ENCODE data around the gene TECR. TPM values are rescaled to one million over a fixed set of nuclear protein-coding genes. Genes with fewer than 3 reads are reported as not detected.

TECR gene
- total RNA-seq, 4 donors from 2014 or later, result 75.5 to 126 (median 99.0) TPM

- Histone ChIP-seq H3K27me3 (no peaks in the 10 kb centered on the region), H3K4me3 (replicated peaks in 1 of 3) (no peak overlapping the region), H3K4me1 (peaks cover 2 to 9% of the 10 kb centered on the region in 2 donors), H3K9me3 (no peaks in the 10 kb centered on the region), H3K27ac (peak overlapping the region; percentile 5 to 23 (median 20)), H3K36me3 (peaks cover 7 to 15% of the 10 kb centered on the region in 2 donors)
- intact Hi-C loops (cut with DNase I), result no loop called here
- WGBS, 2 donors, result 63 to 68% methylated on average over 22 of the region's 22 CpGs
- no peak for TF ChIP-seq POLR2A (IDR thresholded peaks at IDR 0.05)
- TF ChIP-seq CTCF (IDR thresholded peaks at IDR 0.05), result no peak
- DNase-seq, result peak in 1 of 2 donors; percentile 12
These were observed 18.8 kb upstream of the TECR start for GRCh38 chr19:14510311-14511228.

- Histone ChIP-seq H3K9me3 (no peaks in the 10 kb centered on the region), H3K36me3 (peaks cover 13 to 21% of the 10 kb centered on the region in 2 donors), H3K27me3 (no peaks in the 10 kb centered on the region), H3K27ac (peak overlapping the region in 1 of 3 donors; percentile 5), H3K4me1 (peaks cover 8 to 15% of the 10 kb centered on the region in 2 donors), H3K4me3 (replicated peaks in 1 of 3) (no peak overlapping the region)
- WGBS, 2 donors, result 90 to 92% methylated on average over 4 of the region's 4 CpGs
- DNase-seq, result no peak
- TF ChIP-seq CTCF (IDR thresholded peaks at IDR 0.05) (no peak), POLR2A (IDR thresholded peaks at IDR 0.05) (no peak)
- intact Hi-C loops (cut with DNase I), result no loop called here
These were observed 18.2 kb upstream of the TECR start for GRCh38 chr19:14511229-14511593.

- intact Hi-C loops (cut with DNase I), result no loop called here
- no peak for DNase-seq
- TF ChIP-seq POLR2A (IDR thresholded peaks at IDR 0.05) (no peak), CTCF (IDR thresholded peaks at IDR 0.05) (no peak)
- H3K36me3 ChIP-seq, result peaks cover 17 to 23% of the 10 kb centered on the region in 2 donors
- H3K27me3 ChIP-seq, result no peaks in the 10 kb centered on the region
- H3K27ac ChIP-seq, result no peak overlapping the region
- 94 to 96% methylated on average over 14 of the region's 14 CpGs for WGBS, 2 donors
- H3K9me3 ChIP-seq, result no peaks in the 10 kb centered on the region
- H3K4me3 ChIP-seq (replicated peaks in 1 of 3), result no peak overlapping the region
- peaks cover 19 to 24% of the 10 kb centered on the region in 2 donors for H3K4me1 ChIP-seq
These were observed 16.9 kb upstream of the TECR start for GRCh38 chr19:14512406-14512961.

DNA sequence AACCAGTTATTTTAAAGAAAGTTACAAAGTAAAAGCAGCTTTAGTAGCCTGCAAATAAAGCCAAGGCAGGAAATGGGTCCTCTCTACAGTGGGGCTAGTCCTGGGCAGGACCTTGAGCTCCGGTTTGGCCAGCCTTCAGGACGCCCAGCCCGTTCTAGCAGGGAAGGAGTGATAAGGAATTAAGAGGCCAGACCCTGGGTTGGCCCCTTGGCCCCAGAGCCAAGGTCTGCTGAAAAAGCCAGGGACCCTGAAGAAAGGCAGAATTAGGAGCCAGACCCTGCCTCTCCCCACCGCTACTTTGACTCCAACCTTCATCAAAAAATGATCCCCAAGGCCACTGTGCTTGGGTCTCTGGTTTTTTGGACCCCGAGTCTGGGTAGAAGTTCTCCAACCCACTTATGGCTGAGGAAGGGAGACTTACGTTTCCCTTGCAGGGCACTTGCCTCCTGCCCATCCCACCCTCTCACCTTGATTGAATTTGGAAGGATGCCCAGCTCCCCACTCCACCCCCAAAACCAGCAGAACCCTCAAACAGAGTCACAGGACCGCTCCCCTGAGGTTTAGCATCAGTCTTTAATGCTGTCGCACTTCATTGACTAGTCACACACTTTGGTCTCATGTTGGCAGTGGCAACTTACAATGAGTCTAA is 15.1 kb upstream of the TECR start:
- H3K4me3 ChIP-seq (replicated peaks in 1 of 3), result no peak overlapping the region
- TF ChIP-seq CTCF (IDR thresholded peaks at IDR 0.05) (no peak), POLR2A (IDR thresholded peaks at IDR 0.05) (no peak)
- no peak overlapping the region for H3K27ac ChIP-seq
- no peaks in the 10 kb centered on the region for H3K9me3 ChIP-seq
- 73 to 83% methylated on average over 8 of the region's 8 CpGs for WGBS, 2 donors
- H3K27me3 ChIP-seq, result no peaks in the 10 kb centered on the region
- intact Hi-C loops (cut with DNase I), result no loop called here
- DNase-seq, result no peak
- peaks cover 17 to 23% of the 10 kb centered on the region in 2 donors for H3K36me3 ChIP-seq
- peaks cover 19 to 32% of the 10 kb centered on the region in 2 donors for H3K4me1 ChIP-seq

Measured in thyroid gland (tissue), 4 donors.